Heart right ventricle (tissue), 16 donors: Measurements from ENCODE around the gene ADA. TPM values are rescaled to one million over a fixed set of nuclear protein-coding genes. Genes with fewer than 3 reads are reported as not detected.
A peak's percentile ranks its signal among the peaks of the same experiment; 100 is the strongest.

ENCODE experiments used
- ATAC-seq, 8 donors: fragments of 200-7000 bp; cut with Tn5 transposase; one replicate each; pipeline ENCODE4 v1.9.1; 2020; ENCODE audit warnings: mild to moderate bottlenecking in 8 of 8, moderate library complexity in 8 of 8, moderate number of reproducible peaks in 1 of 8
- DNase-seq, 2 donors: peaks; one replicate each; pipeline ENCODE4 v3.0.0-alpha.2; 2020
- H3K27ac ChIP-seq, 10 donors: fragments of 200-600 bp; sonication (generic) in 2 of 10; one replicate each; pipeline versions ENCODE4 v1.5.0 to v1.8.0; 2020 to 2022; ENCODE audit warnings: mild to moderate bottlenecking in 3 of 10
- H3K27me3 ChIP-seq, 7 donors: fragments of 200-600 bp; one replicate each; pipeline ENCODE4 v1.8.0; 2021 to 2022; ENCODE audit warnings: mild to moderate bottlenecking in 2 of 7
- H3K36me3 ChIP-seq, 9 donors: fragments of 200-600 bp; sonication (generic) in 1 of 9; one replicate each; pipeline versions ENCODE4 v1.5.0 to v1.8.0; 2020 to 2022; ENCODE audit warnings: mild to moderate bottlenecking in 2 of 9
- H3K4me1 ChIP-seq, 9 donors: fragments of 200-600 bp; sonication (generic) in 1 of 9; one replicate each; pipeline versions ENCODE4 v1.5.0 to v1.8.0; 2020 to 2022; ENCODE audit warnings: mild to moderate bottlenecking in 4 of 9
- H3K4me3 ChIP-seq, 10 donors: fragments of 200-600 bp; sonication (generic) in 2 of 10; one replicate each; pipeline versions ENCODE4 v1.5.0 to v1.8.0; 2020 to 2022; ENCODE audit warnings: mild to moderate bottlenecking in 7 of 10, moderate library complexity in 2 of 10
- H3K9me3 ChIP-seq, 11 donors: fragments of 200-600 bp in 10 of 11; sonication (generic) in 2 of 11; one replicate each; pipeline versions ENCODE4 v1.5.0 to v1.8.0; 2013 to 2022; ENCODE audit warnings: mild to moderate bottlenecking in 2 of 11, control low read depth in 1 of 11, moderate library complexity in 1 of 11
- CTCF ChIP-seq, 9 donors: fragments of 200-600 bp; sonication (generic) in 2 of 9; IDR thresholded peaks; one replicate each; pipeline versions ENCODE4 v1.5.0 to v1.8.0; 2021 to 2022; ENCODE audit warnings: antibody characterized with exemption in 9 of 9, mild to moderate bottlenecking in 5 of 9, moderate library complexity in 1 of 9
- WGBS, 2 donors: extraction: QIAGEN DNeasy Blood & Tissue Kit; methylation state at CpG; one replicate each; pipeline ENCODE4 v1.1.7; 2013; ENCODE audit warnings: inconsistent platforms in 1 of 2; 5-methylcytosine and 5-hydroxymethylcytosine counted together
- intact Hi-C, 10 donors: fragments of 100-400 bp; cut with DNase I; formaldehyde crosslinking; loops; one replicate each; pipeline versions ENCODE4 v1.11.1 to v1.14.2; 2022
- polyA plus RNA-seq, 2 donors: library from polyadenylated mRNA; stranded (reverse); fragments of 200-250 nt; gene quantifications; one replicate each; pipeline ENCODE4 v1.2.3, GENCODE V29; 2013
- total RNA-seq, 10 donors: library from RNA; stranded (reverse); fragmentation: NEBNext Ultra II Directional in 3 of 10; extraction: Animal tissue kit (Norgen Biotek cat#: 25700) in 3 of 10; gene quantifications; one replicate each; pipeline versions ENCODE4 v1.2.1 to v1.2.4, GENCODE V29; 2021 to 2023
- donor health status: Arrhythmogenic right ventricular cardiomyopathy.
- donor health status: ischemic (EF 13 %, LVEDD 7.1; RV severe dilation, severe dysfunction).
- donor health status: healthy with polysubstance abuse.
- donor health status: DM: no; HTN: yes; CAD: no.
- donor health status: DM: no; HTN: no; CAD: no.
- donor health status: ischemic (EF 25% LVEDD 6.9; RV normal size, moderate dysfunction).
- donor health status: ischemic (EF 25% LVEDD 5.7; RV mildly dilated, moderate dysfunction).
- donor health status: healthy.
- donor health status: DM: yes; HTN: yes; CAD: no.
- donor health status: Ischemic cardiomyopathy.
- donor health status: ischemic (EF 35%, LVEDD 5.7; RV mildly dilated, moderate dysfunction).
- donor health status: nonischemic (EF 11% LVEDD 7.7; RV severe dilation, severe dysfunction).
- donor health status: DM: yes; HTN: yes; CAD: no.
- donor health status: PGD.
- donor health status: ischemic (EF 29% LVEDD 5.4; RV normal size, mild dysfunction).
- donor health status: nonischemic (EF 23%, LVEDD 6.1; RV moderate dilation, normal function).

Gene ADA
- total and polyA plus RNA-seq, 12 donors = 1.6 to 18.3 (median 5.1) TPM

GRCh38 chr20:44587035-44587980 lies 64.2 kb downstream of the ADA start:
- peaks cover 7 to 89% (median 61%) of the 10 kb centered on the region in 9 donors for H3K4me1 ChIP-seq
- H3K4me3 ChIP-seq = peak overlapping the region in 5 of 10 donors; percentile 24 to 74 (median 65)

GRCh38 chr20:44586289-44586911 lies 65.1 kb downstream of the ADA start:
- DNase-seq (no peak), ATAC-seq (no peak)
- peaks cover 13 to 93% (median 66%) of the 10 kb centered on the region in 9 donors for H3K4me1 ChIP-seq
- no peaks in the 10 kb centered on the region for H3K9me3 ChIP-seq
- peaks cover 0 to 22% (median 18%) of the 10 kb centered on the region in 9 donors for H3K36me3 ChIP-seq
- 36% methylated on average over 3 of the region's 3 CpGs for WGBS, 2 donors
- H3K27ac ChIP-seq = peak overlapping the region in 9 of 10 donors; percentile 12 to 98 (median 94)
- H3K4me3 ChIP-seq = peak overlapping the region in 5 of 10 donors; percentile 24 to 74 (median 65)
- H3K27me3 ChIP-seq = no peaks in the 10 kb centered on the region
- no peak for TF ChIP-seq CTCF (IDR thresholded peaks at IDR 0.05)
- intact Hi-C loops = no loop called here

More at GRCh38 chr20:44587035-44587980, 64.2 kb downstream of the ADA start:
- ATAC-seq (peak in 1 of 8 donors; percentile 21), DNase-seq (no peak)
- no peak for TF ChIP-seq CTCF (IDR thresholded peaks at IDR 0.05)
- Histone ChIP-seq H3K36me3 (peaks cover 0 to 31% (median 27%) of the 10 kb centered on the region in 9 donors), H3K27me3 (no peaks in the 10 kb centered on the region), H3K9me3 (no peaks in the 10 kb centered on the region), H3K27ac (peak overlapping the region in 9 of 10 donors; percentile 12 to 98 (median 94))
- WGBS, 2 donors = 52 to 57% methylated on average over 10 of the region's 10 CpGs
- intact Hi-C loops = no loop called here

- intact Hi-C loops = loop anchor here in 1 of 10 donors (2.0 kb wide), 1 partner anchor 13 kb away; no protein-coding TSS in a partner anchor
- ATAC-seq (no peak), DNase-seq (no peak)
- H3K27me3 ChIP-seq = no peaks in the 10 kb centered on the region
- H3K27ac ChIP-seq = peak overlapping the region in 9 of 10 donors; percentile 87 to 98 (median 94)
- H3K4me3 ChIP-seq = peak overlapping the region in 9 of 10 donors; percentile 49 to 74 (median 63)
- peaks cover 0 to 11% (median 8%) of the 10 kb centered on the region in 9 donors for H3K36me3 ChIP-seq
- WGBS, 2 donors = 53 to 61% methylated on average over 6 of the region's 6 CpGs
- no peak for TF ChIP-seq CTCF (IDR thresholded peaks at IDR 0.05)
- no peaks in the 10 kb centered on the region for H3K9me3 ChIP-seq
- H3K4me1 ChIP-seq = peaks cover 18 to 93% (median 77%) of the 10 kb centered on the region in 9 donors
These were observed 66.2 kb downstream of the ADA start for GRCh38 chr20:44585057-44585963.
